Measurements from ENCODE around the gene SLC2A8.

SLC2A8 gene

DNA sequence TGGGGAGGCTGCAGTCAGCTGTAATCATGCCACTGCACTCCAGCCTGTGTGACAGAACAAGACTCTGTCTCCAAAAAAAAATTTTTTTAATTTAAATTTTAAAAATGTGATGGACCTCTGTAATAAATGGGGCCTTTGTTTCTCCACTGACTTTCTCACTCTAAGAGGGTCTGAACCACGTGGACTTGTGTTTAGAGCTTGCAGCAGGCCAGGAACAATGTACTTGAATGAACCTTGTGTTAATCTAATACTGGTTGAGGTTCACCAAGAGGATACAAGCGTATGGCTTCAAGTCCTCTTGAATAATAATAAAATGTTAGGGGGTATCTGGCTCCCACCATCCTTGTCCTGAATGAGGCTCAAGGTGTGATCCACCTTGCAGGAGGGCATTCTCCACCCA, 14.4 kb upstream of the SLC2A8 start:
- DNase-seq (ENCODE audit: low spot score): no peak

DNA sequence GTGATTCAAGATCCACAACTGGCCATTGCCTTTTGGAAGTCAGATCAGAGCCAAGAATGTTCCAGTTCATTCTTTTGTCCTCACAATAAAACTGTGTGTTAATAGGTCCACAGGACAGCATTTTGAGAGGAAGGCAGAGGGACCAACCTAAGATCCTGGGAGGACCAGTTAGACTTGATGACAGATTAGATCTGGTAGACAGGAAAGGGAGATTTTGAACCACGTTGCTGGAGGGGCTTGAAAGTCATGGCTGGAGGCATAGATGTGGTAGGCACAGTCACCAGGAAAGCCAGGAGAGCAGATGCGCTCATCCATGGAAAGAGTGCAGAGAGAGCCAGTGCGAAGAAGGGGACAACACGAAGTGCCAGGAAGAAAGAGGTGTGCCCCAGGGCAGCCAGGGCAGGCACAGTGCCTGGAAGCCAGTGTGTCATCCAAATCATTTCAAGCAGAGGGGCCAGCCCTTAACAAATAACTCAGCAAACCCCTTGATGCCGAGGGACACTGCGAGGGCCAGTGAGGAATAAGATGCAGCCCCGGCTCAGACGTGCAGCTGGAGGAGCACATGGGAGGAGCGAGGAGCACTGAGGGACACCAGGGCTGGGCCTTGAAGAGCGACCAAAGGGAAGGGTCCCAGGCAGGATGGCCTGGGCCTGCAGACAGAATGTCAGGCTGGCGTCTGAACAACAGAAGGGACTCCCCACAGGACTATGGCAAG, 12.8 kb upstream of the SLC2A8 start:
- no peak for DNase-seq (ENCODE audit: low spot score)

DNA sequence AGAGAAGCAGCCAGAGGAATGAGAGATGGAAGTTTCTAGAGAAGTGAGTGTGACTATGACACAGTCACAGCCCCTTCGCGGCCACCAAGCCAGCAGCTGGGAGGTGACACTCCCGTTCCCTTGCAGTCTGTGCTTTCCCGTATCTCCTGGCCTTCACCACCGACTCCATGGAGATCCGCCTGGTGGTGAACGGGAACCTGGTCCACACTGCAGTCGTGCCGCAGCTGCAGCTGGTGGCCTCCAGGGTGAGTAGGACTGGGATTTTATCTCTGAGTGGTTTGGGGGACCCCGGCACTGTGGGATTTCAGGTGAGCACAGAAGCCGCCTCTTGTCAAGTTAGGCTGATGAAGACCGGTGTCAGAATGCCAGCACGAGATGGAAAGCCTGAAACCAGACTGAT, 12.1 kb upstream of the SLC2A8 start:
- no peak for DNase-seq (ENCODE audit: low spot score)

DNA sequence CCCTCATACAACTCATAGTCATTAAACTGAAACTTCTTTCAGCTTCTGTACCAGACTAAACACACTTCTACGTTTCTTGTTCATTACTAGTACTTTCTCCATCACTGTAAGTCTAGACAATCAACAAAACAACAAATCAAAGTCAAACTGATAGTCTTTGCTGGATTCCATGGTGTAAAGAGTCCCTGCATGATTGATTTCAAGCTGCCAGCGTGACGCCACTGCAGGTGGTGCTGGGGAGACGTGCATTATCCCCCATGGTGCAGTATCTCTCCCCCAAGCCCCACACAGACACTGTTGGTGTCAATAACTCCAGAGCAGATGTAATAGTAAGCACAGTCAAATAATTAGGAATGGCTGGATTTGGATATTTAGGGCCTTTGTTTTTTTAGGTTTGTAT, 10.7 kb upstream of the SLC2A8 start:
- DNase-seq (ENCODE audit: low spot score): no peak

DNA sequence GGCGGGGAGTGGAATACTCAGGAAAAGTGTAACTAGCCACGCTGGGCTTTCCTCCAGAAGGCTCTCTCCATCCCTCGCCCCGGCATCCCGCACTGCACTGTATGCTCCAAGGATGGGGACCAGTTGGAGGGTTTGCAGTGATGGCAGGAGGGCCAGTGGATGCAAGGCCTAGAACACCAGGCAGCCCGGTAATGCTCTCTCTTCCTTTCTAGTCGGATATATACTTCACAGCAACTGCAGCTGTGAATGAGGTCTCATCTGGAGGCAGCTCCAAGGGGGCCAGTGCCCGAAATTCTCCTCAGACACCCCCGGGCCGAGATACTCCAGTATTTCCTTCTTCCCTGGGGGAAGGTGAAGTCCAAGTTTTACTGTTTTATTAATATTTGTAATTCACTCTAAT, 10.0 kb upstream of the SLC2A8 start:
- no peak for DNase-seq (ENCODE audit: low spot score)

DNA sequence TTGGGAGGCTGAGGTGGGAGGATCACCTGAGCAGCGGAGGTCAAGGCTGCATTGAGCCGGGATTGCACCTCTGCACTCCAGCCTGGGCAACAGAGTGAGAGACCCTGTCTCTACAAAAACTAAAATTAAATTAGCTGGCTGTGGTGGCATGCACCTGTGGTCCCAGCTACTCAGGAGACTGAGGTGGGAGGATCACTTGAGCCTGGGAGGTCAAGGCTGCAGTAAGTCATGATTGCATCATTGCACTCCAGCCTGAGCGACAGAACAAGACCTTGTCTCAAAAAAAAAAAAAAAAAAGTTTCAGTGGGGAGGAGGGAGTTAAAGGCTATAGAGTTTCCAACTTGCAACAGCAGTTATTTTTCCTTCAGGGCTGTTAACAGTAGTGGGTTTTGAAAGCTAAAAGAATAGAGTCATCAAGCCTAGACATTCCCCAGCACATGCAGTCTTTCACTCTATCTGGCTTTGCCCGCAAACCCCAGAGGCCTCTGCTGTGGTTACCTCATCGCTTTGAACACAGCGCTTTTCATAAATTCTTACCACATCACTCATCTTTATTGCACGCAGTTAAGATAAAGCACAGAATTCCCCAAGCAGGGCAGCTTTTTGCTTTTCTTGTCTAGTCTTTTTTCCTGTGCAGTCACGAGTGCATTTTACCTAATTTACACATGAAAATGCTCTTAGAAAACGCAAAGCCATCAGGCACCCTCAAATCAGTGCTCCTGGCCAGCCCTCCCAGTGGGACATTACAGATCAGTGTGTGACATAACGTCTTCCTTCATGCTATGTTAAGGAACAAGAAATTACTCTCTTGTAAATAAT, 8.7 kb upstream of the SLC2A8 start:
- peak; percentile 41 for DNase-seq (ENCODE audit: low spot score)

DNA sequence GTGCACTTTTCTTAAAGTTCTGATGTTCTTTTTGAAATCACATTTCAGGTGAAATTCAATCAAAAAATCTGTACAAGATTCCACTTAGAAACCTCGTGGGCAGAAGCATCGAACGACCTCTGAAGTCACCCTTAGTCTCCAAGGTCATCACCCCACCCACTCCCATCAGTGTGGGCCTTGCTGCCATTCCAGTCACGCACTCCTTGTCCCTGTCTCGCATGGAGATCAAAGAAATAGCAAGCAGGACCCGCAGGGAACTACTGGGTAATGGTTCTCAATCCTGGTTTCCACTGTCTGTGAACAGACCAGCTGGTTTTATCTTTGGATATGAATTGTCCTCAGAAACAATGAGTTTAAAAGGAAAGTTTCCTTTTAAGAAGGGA, 8.1 kb upstream of the SLC2A8 start:
- no peak for DNase-seq (ENCODE audit: low spot score)

DNA sequence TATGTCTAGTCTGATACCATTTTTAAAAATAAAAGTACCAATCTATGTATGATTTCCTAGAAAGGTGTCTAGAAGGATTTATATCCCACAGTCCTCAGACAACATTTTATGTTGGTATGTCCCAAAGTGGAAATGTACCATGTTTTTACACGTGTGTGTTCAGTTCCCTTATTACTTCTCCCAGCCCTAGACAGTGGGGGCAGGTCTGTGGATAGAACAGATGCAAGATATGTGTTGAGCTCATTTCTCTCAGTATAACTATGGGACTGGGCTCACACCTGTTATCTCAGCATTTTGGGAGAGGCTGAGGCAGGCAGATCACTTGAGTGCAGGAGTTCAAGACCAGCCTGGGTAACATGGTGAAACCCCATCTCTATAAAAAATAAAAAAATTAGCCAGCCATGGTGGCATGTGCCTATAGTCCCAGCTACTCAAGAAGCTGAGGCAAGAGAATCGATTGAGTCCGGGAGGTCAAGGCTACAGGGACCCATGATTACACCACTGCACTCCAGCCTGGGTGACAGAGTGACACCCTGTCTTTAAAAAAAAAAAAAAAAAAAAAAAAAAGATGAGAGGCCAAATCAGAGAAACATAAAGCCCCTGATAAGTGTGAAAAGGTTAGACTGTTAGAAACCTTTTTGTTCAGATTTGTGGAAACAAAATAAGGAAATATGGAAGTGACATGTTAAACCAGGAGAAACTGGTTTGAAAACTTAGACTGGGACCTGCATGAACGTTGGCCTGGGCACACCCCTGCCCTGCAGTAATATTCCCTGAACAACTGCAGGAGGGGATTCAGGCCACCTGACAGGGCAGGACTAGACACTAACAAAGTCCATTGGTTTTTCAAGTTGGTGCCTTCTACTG, 7.4 kb upstream of the SLC2A8 start:
- no peak for DNase-seq (ENCODE audit: low spot score)

DNA sequence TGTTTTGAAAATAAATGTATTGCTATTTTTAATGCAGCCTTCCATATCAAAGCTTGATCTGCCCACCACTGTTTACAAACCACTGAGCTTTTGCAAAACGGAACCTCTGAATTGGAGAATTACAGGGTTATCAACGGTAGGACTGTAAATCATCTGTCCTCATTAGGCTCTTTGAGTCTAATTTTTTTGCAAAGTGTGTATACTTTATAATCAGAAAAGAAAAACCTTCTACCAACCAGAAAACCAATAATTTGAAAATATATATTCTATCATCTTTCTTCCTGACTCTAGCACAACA, 6.8 kb upstream of the SLC2A8 start:
- no peak for DNase-seq (ENCODE audit: low spot score)

DNA sequence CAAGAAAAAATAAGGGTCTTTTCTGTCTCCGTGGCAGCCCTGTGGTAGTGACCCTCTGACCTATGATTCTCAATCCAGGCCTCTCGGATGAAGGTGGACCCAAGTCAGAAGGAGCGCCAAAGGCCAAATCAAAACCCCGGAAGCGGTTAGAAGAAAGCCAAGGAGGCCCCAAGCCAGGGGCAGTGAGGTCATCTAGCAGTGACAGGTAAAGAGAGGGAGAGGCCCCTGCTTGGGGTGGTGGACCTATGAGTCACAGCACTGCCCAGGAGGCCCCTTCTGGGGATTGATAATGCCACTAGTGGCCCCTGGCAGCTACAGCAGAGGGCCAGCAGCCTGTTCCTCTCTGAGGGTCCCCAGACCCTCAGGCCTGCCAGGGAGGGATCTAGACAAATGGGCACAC, 6.4 kb upstream of the SLC2A8 start:
- DNase-seq (ENCODE audit: low spot score): no peak

DNA sequence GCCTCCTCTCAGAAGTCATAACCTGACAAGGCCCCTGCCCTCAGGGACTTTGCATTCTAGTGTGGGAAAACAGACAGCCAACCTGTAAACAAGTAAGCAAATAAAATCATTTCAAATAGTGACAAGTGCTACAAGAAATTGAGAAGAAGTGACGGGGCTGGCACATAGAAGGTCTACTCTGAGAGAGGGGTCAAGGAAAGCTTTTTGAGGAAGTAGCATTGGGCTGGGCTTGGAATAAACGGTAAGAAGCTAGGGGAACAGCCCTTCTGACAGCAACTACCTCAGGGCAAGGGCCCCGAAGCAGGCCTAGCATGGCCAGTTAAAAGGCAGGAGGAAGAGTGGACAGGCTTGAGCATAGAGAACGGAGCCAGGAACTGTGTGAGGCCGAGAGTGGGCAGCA, 4.8 kb upstream of the SLC2A8 start:
- DNase-seq (ENCODE audit: low spot score): no peak

DNA sequence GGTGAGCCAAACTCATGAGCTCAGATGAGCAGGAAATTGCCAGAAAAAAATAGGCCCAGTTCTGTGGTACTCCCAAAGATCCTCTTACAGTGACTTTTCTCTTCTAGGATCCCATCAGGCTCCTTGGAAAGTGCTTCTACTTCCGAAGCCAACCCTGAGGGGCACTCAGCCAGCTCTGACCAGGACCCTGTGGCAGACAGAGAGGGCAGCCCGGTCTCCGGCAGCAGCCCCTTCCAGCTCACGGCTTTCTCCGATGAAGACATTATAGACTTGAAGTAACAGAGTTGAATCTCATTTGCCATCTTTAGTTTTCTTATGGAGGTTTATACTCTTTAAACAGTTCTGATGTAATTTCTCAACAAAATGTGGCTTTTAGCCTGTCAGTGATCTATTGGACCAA, 4.0 kb upstream of the SLC2A8 start:
- DNase-seq (ENCODE audit: low spot score): no peak

DNA sequence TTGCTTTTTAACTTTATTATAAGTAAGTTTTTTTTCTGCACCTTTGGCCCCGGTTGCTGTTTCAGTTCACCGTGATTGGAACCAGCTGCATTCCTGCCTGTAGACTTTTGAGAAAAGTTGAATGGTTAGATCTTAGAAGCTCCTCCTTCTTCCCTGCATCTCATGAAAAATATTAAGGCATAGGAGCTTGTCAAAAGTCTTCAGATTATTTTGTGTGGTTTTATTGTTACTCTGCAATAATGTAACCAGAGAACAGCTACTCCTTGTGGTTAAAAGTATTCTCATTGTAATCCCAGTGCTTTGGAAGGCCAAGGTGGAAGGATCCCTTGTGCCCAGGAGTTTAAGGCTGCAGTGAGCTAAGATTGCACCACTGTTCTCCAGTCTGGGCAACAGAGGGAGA, 3.3 kb upstream of the SLC2A8 start:
- DNase-seq (ENCODE audit: low spot score): no peak

DNA sequence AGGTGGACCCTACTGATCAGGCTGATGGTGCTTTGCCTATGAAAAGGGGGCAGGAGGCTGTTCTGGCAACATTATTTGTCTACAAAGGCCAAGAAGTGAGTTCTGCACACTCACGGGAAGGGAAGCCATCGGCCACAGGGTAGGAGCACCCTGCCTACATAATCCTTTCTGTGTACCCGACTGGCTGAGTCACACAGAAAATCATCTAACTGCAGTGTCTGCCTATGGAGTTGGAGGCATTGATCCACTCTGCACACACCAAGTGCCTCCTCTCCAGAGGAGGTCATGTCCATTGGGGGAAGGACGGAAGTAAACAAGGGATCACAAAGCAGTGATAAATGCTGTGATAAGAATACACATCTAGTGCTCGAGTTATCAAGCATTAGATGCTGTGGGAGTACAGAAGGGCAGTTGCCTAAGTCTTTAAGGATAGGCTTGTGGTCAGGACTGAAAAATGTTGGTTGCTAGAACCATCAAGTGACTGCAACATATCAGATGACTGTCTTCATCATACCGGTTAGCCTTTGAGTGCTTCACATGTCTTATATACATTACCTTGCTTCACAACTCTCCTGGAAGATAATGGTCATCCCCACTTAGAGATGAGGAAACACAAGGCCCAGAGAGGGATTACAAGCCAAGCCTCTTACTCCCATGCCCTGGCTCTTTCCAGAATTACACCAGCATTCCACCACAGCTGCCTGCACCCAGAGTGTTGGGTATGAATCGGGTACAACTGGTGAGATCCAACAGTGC, 1.3 kb upstream of the SLC2A8 start:
- no peak for DNase-seq (ENCODE audit: low spot score)

DNA sequence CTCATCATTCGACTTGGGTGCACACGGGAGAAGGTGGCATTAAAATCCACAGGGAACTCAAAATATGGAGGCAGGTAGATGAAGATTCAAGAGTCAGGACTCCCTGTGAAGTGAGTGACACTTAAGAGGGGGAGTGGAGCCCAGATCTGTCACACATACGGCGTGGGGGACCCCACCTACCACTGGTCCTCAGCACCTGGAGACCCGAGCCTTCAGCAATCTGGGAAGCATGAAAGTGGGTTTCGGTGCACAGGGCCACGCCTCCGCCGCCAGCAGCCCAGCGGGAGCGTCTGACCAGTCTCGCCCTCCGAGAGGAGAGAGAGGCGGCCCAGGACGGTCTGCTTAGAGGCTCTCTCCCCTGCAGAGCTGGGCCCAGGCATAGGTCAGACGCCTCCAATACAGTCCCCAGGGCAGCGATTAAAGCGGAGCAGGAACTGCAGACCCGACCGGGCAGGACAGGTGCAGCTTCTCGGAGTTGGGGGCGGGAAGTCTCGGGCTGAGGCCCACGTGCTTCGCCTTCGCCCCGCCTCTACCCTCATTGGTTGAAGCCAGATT, 639 bp upstream of the SLC2A8 start:
- DNase-seq (ENCODE audit: low spot score): peak; percentile 13

DNA sequence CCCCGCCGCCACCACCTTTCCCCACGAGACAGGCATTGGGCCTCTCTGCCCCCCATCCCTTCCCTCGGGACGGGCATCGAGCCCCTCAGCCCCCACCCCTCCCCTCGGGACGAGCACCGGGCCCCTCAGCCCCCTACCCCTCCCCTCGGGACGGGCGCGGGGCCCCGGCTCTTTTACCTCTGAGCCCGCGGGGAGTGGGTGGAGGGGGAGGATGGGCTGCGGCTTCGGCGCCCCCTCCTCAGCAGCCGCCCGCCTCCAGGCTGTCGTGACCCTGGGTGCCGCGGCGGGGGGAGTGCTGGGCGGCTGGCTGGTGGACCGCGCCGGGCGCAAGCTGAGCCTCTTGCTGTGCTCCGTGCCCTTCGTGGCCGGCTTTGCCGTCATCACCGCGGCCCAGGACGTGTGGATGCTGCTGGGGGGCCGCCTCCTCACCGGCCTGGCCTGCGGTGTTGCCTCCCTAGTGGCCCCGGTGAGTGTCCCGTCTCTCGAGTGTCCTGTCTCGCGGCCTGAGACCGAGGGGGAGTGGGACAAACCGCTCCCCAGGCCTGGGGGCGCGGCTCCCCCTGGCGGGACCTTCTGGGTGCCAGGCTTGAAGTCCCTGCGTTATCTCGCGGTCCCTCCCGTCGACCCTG, 791 bp downstream of the SLC2A8 start:
- DNase-seq (ENCODE audit: low spot score): peak; percentile 30

DNA sequence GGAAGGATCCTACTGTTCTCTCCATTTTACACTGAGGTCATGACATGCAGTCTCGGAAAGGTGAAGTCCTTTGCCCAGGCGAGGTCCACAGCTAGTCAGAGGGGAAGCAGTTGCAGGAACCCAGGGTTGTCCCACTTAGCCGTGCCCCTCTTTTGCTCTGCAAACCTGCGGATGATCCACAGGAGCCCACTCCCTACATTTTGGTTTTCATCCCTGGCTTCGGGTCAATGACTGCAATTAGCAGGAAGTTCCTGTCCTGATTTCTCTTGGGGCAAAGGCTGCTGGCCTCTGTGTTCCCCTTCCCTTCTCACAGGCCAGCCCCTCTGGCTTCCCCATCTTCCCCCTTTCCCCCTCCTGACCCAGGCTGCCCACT, 1.3 kb downstream of the SLC2A8 start:
- DNase-seq (ENCODE audit: low spot score): no peak

DNA sequence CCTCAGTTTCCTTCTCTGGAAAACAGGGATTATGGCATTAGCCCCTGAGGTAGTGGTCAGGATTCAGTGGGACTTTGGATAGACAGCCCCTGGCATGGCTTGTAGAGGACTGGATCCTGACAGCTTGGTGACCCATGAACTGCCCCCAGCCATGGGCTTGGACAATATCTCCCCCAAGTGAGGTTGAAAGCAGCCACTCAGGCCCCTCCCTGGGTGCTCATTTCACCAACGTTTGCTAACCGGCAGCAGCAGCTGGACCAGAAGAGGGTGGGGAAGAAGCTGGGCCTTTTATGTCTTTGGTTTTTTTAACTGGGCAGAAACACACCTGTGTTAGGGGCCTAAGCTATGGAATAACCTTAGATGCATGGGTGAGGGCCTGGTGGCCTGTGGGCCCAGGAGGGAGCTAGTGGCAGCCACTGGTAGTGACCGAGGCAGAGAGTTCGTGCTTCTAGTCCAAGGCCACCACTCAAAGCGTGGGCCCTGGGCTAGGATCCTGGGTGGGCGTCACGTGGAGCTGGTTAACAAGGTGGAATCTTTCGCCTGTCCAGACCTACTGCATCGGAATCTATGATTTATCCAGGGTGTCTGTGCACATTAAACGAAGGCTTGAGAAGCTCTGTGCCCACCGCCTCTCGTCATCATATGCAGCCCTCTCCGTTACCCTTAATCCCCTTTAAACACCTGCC, 1.9 kb downstream of the SLC2A8 start:
- DNase-seq (ENCODE audit: low spot score): no peak

DNA sequence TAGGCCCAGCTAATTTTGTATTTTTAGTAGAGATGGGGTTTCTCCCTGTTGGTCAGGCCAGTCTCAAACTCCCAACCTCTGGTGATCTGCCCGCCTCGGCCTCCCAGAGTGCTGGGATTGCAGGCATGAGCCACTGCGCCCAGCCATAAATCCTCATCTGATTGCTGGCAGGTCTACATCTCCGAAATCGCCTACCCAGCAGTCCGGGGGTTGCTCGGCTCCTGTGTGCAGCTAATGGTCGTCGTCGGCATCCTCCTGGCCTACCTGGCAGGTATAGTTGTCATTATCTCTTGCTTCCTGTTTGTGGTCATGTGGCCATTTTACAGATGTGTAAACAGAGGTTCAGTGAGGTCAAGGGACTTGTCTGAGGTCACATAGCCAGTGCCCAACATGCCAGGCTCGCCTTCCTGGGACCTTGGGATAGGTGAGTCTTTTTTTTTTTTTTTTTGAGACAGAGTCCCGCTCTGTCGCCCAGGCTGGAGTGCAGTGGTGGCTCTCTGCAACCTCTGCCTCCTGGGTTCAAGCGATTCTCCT, 2.8 kb downstream of the SLC2A8 start:
- DNase-seq (ENCODE audit: low spot score): no peak

DNA sequence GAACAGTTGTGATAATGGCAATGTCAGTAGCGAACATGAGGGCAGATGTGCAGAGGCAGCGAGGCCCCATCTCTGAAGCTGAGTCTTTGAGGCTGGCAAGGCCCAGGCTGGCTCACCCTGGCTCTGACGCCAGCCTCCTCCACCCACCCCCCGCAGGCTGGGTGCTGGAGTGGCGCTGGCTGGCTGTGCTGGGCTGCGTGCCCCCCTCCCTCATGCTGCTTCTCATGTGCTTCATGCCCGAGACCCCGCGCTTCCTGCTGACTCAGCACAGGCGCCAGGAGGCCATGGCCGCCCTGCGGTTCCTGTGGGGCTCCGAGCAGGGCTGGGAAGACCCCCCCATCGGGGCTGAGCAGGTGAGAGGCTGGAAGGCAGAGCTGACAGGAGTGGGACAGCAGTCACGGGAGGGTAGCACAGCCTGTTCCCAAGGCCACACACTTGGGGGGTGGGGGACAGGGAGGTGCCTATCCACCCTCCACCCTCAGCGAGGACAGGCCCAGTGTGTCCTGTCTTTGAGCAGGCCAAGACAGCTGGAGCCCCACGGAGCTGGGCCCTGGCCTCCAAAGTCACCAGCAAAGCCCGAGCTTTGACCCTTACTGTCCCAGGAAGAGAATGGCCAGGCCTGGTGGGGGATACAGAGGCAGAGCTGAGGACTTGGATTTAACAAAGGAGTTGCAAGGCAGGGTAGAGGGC, 5.6 kb downstream of the SLC2A8 start:
- DNase-seq (ENCODE audit: low spot score): no peak

Data from pons (tissue), 1 donor.